Measurements from ENCODE around the gene TECTA. TPM values are rescaled to one million over a fixed set of nuclear protein-coding genes. Genes with fewer than 3 reads are reported as not detected.

TECTA gene
- total RNA-seq, 1 experiment from 2014 or later, result 0.41 TPM

- Mint-ChIP-seq H3K9me3 (ENCODE audit: unreplicated experiment) (no peaks in the 10 kb centered on the region), H3K4me3 (ENCODE audit: unreplicated experiment) (no peak overlapping the region), H3K4me1 (ENCODE audit: low read depth, unreplicated experiment) (peaks cover 4% of the 10 kb centered on the region), H3K27me3 (ENCODE audit: insufficient read depth, unreplicated experiment) (no peaks in the 10 kb centered on the region), H3K36me3 (ENCODE audit: insufficient read depth, unreplicated experiment) (no peaks in the 10 kb centered on the region), H3K27ac (ENCODE audit: unreplicated experiment) (no peak overlapping the region)
- ChIA-PET POLR2A (no interaction called here), CTCF (interaction anchor here (0.7 kb wide), 1 partner anchor 152 kb away, joined by 3 read pairs; no protein-coding TSS in a partner anchor)
- H3K4me3 ChIP-seq (ENCODE audit: low read depth, low read length), result no peak overlapping the region
- DNase-seq, result peak; percentile 49 to 64
- H3K4me1 ChIP-seq, result no peaks in the 10 kb centered on the region
- BruUV-seq (replicated peaks), result no TSS peak
- H3K27me3 ChIP-seq (replicated peaks; ENCODE audit: control insufficient read depth, insufficient read depth, low read length), result no peaks in the 10 kb centered on the region
- intact Hi-C loops (cut with micrococcal nuclease; ENCODE audit: unreplicated experiment), result no loop called here
- no peaks in the 10 kb centered on the region for H3K36me3 ChIP-seq (ENCODE audit: control insufficient read depth, insufficient read depth, low read length)
- TF ChIP-seq, protein P1, sequence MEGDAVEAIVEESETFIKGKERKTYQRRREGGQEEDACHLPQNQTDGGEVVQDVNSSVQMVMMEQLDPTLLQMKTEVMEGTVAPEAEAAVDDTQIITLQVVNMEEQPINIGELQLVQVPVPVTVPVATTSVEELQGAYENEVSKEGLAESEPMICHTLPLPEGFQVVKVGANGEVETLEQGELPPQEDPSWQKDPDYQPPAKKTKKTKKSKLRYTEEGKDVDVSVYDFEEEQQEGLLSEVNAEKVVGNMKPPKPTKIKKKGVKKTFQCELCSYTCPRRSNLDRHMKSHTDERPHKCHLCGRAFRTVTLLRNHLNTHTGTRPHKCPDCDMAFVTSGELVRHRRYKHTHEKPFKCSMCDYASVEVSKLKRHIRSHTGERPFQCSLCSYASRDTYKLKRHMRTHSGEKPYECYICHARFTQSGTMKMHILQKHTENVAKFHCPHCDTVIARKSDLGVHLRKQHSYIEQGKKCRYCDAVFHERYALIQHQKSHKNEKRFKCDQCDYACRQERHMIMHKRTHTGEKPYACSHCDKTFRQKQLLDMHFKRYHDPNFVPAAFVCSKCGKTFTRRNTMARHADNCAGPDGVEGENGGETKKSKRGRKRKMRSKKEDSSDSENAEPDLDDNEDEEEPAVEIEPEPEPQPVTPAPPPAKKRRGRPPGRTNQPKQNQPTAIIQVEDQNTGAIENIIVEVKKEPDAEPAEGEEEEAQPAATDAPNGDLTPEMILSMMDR (IDR thresholded peaks at IDR 0.05; ENCODE audit: insufficient read depth in 1 of 2, low read depth in 1 of 2, low read length in 1 of 2, severe bottlenecking in 1 of 2, unreplicated experiment in 1 of 2), result no peak
- no peaks in the 10 kb centered on the region for H3K9me3 ChIP-seq
These were observed 18.4 kb upstream of the TECTA start for GRCh38 chr11:121082670-121083069.

DNA sequence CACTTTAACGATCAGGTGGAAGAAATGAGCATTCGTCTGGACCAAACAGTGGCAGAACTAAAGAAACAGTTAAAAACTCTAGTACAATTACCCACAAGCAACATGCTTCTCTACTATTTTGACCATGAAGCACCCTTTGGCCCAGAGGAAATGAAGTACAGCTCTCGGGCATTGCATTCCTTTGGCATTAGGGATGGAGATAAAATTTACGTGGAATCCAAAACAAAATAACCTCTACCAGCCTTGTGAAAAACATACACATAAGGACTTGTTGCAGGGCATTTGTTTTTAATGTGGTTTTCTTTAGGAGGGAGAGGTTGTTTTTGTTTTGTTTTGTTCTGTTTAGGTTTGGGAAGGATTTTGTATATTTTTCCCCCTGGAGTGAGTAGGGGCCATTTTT is 14.2 kb upstream of the TECTA start:
- peaks cover 22% of the 10 kb centered on the region for H3K4me1 Mint-ChIP-seq (ENCODE audit: low read depth, unreplicated experiment)
- no peak for DNase-seq
- Histone ChIP-seq H3K36me3 (ENCODE audit: control insufficient read depth, insufficient read depth, low read length) (no peaks in the 10 kb centered on the region), H3K4me1 (peaks cover 7% of the 10 kb centered on the region), H3K4me3 (ENCODE audit: low read depth, low read length) (no peak overlapping the region), H3K9me3 (no peaks in the 10 kb centered on the region), H3K27me3 (replicated peaks; ENCODE audit: control insufficient read depth, insufficient read depth, low read length) (no peaks in the 10 kb centered on the region)
- BruUV-seq (replicated peaks), result no TSS peak
- ChIA-PET CTCF (no interaction called here), POLR2A (no interaction called here)
- no peak overlapping the region for H3K4me3 Mint-ChIP-seq (ENCODE audit: unreplicated experiment)
- no peaks in the 10 kb centered on the region for H3K27me3 Mint-ChIP-seq (ENCODE audit: insufficient read depth, unreplicated experiment)
- H3K27ac Mint-ChIP-seq (ENCODE audit: unreplicated experiment), result no peak overlapping the region
- no peaks in the 10 kb centered on the region for H3K9me3 Mint-ChIP-seq (ENCODE audit: unreplicated experiment)
- TF ChIP-seq, protein P1 (IDR thresholded peaks at IDR 0.05; ENCODE audit: insufficient read depth in 1 of 2, low read depth in 1 of 2, low read length in 1 of 2, severe bottlenecking in 1 of 2, unreplicated experiment in 1 of 2), result no peak
- intact Hi-C loops (cut with micrococcal nuclease; ENCODE audit: unreplicated experiment), result no loop called here
- H3K36me3 Mint-ChIP-seq (ENCODE audit: insufficient read depth, unreplicated experiment), result no peaks in the 10 kb centered on the region

GRCh38 chr11:121089566-121089965 is 11.5 kb upstream of the TECTA start:
- TF ChIP-seq, protein P1 (IDR thresholded peaks at IDR 0.05; ENCODE audit: insufficient read depth in 1 of 2, low read depth in 1 of 2, low read length in 1 of 2, severe bottlenecking in 1 of 2, unreplicated experiment in 1 of 2), result no peak
- POLR2A ChIA-PET, result no interaction called here
- Mint-ChIP-seq H3K27ac (ENCODE audit: unreplicated experiment) (no peak overlapping the region), H3K4me1 (ENCODE audit: low read depth, unreplicated experiment) (peaks cover 22% of the 10 kb centered on the region), H3K9me3 (ENCODE audit: unreplicated experiment) (no peaks in the 10 kb centered on the region), H3K27me3 (ENCODE audit: insufficient read depth, unreplicated experiment) (no peaks in the 10 kb centered on the region), H3K36me3 (ENCODE audit: insufficient read depth, unreplicated experiment) (no peaks in the 10 kb centered on the region), H3K4me3 (ENCODE audit: unreplicated experiment) (no peak overlapping the region)
- Histone ChIP-seq H3K4me1 (peaks cover 7% of the 10 kb centered on the region), H3K9me3 (no peaks in the 10 kb centered on the region), H3K36me3 (ENCODE audit: control insufficient read depth, insufficient read depth, low read length) (no peaks in the 10 kb centered on the region), H3K27me3 (replicated peaks; ENCODE audit: control insufficient read depth, insufficient read depth, low read length) (no peaks in the 10 kb centered on the region), H3K4me3 (ENCODE audit: low read depth, low read length) (no peak overlapping the region)
- DNase-seq, result no peak
- CTCF ChIA-PET, result no interaction called here
- no TSS peak for BruUV-seq (replicated peaks)
- intact Hi-C loops (cut with micrococcal nuclease; ENCODE audit: unreplicated experiment), result loop anchor here (2.0 kb wide), 1 partner anchor 23 kb away; no protein-coding TSS in a partner anchor

Data from Caco-2 (cell line).